Measurements from ENCODE around the gene DSCAML1. TPM values are rescaled to one million over a fixed set of nuclear protein-coding genes. Genes with fewer than 3 reads are reported as not detected.

Gene DSCAML1
- total RNA-seq, 1 experiment from 2014 or later: not detected

- no peak for DNase-seq (ENCODE audit: low read depth)
Observed at GRCh38 chr11:117497206-117497951, 299.6 kb downstream of the DSCAML1 start.

GRCh38 chr11:117495357-117495756 lies 301.7 kb downstream of the DSCAML1 start:
- no peak for DNase-seq (ENCODE audit: low read depth)

- DNase-seq (ENCODE audit: low read depth): no peak
Observed at GRCh38 chr11:117492578-117493251, 304.3 kb downstream of the DSCAML1 start.

GRCh38 chr11:117490911-117491310 lies 306.1 kb downstream of the DSCAML1 start:
- no peak for DNase-seq (ENCODE audit: low read depth)

GRCh38 chr11:117489999-117490679 lies 306.9 kb downstream of the DSCAML1 start:
- no peak for DNase-seq (ENCODE audit: low read depth)

- DNase-seq (ENCODE audit: low read depth): no peak
Observed at GRCh38 chr11:117488996-117489952, 307.7 kb downstream of the DSCAML1 start.

GRCh38 chr11:117486059-117486458 lies 311.0 kb downstream of the DSCAML1 start:
- DNase-seq (ENCODE audit: low read depth): no peak

- no peak for DNase-seq (ENCODE audit: low read depth)
Observed at GRCh38 chr11:117484156-117484555, 312.9 kb downstream of the DSCAML1 start.

- DNase-seq (ENCODE audit: low read depth): no peak
Observed at GRCh38 chr11:117483372-117483771, 313.6 kb downstream of the DSCAML1 start.

GRCh38 chr11:117482881-117483280 lies 314.1 kb downstream of the DSCAML1 start:
- no peak for DNase-seq (ENCODE audit: low read depth)

- no peak for DNase-seq (ENCODE audit: low read depth)
Observed at GRCh38 chr11:117481885-117482284, 315.1 kb downstream of the DSCAML1 start.

GRCh38 chr11:117481036-117481435 lies 316.0 kb downstream of the DSCAML1 start:
- no peak for DNase-seq (ENCODE audit: low read depth)

GRCh38 chr11:117480221-117480620 lies 316.8 kb downstream of the DSCAML1 start:
- DNase-seq (ENCODE audit: low read depth): no peak

GRCh38 chr11:117479372-117479771 lies 317.6 kb downstream of the DSCAML1 start:
- DNase-seq (ENCODE audit: low read depth): no peak

GRCh38 chr11:117478926-117479325 lies 318.1 kb downstream of the DSCAML1 start:
- no peak for DNase-seq (ENCODE audit: low read depth)

GRCh38 chr11:117478126-117478860 lies 318.7 kb downstream of the DSCAML1 start:
- DNase-seq (ENCODE audit: low read depth): no peak

- no peak for DNase-seq (ENCODE audit: low read depth)
Observed at GRCh38 chr11:117477721-117478120, 319.3 kb downstream of the DSCAML1 start.

- DNase-seq (ENCODE audit: low read depth): no peak
Observed at GRCh38 chr11:117476531-117477142, 320.4 kb downstream of the DSCAML1 start.

- DNase-seq (ENCODE audit: low read depth): no peak
Observed at GRCh38 chr11:117475716-117476530, 321.1 kb downstream of the DSCAML1 start.

Measured in M059J (cell line).